GM19328 (cell line): ENCODE data around the gene MARCHF3.
A peak's percentile ranks its signal among the peaks of the same experiment; 100 is the strongest.
"Not testable (repeated sequence)": the region's sequence is repeated elsewhere in the genome, so short reads cannot be mapped to it uniquely, and the experiment has no call there.

Experiments used
- ATAC-seq: cut with Tn5 transposase; IDR thresholded peaks from one replicate; pipeline ENCODE4 v1.9.1; 2021; ENCODE audit warnings: mild to moderate bottlenecking, moderate library complexity; ENCODE audit not compliant: unreplicated experiment

The MARCHF3 gene

DNA sequence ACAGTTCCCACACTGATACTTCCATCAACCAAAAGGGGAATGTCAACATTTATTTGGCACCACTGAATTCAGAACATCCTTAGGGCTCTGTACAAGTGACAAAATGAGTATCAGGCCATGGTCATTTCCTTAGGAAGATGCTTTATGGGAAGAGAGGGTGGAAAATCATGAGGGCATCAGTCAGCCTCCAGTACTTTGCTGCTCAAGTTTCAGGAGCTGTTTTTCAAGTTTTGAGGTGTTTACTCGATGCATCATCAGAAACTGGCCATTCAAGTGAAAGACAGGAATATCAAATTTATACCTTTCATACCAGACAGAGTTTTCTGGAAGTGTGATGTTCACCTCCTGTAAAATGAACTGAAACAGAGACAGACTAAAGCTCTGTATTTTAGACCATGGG is 21.2 kb upstream of the MARCHF3 start:
- no peak for ATAC-seq

DNA sequence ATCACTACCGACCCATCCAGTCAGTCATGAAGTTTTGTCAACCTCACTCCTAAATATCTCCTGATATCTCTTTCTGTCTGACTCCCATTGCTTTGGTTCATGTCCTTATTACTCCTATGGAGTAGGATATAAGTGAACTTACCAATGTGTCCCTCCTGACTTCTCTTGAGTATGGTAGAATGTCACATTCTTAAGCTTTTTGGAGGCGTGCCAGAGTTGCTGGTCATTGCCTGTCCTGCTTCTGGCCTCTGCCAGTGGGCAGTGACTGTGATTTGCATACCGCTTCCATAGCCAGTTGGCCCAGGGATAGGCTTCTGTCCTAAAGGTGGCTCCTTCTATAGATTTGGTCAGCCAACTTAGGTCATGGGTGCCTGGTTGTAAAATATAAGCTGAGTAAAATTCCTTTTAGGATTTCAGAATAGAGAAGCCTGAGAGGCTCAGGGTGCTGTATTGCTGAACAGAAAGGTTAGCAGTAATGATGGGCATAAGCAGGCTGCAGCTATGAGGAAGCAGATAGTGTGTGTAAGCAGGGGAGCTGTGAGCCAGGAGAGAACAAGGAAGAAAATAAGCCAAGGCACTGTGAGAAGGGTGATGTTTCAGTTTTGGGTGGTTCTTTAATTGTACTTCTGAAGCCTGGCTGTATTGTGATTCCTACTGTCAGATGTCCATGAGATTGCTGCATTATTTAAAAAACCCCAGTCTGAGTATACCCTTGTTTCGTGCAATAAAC is 16.1 kb upstream of the MARCHF3 start:
- ATAC-seq = no peak

DNA sequence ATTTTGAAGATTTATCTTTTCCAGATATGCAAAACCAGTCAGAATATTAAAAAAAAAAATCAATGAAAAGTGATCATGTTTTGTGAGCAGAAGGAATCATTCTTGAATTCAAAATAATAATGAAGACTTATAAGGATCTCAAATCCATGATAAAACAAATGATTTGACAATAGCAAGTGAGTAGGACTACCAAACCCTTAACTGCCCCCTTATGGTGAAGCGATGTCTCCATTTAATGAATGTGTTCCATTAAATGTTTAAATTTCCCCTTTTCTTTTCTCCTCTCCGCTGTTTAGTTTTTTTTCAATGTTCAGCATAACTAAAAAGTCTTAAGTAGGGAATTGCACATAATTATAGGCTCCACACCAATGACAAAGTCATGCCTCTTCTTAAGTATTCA is 12.2 kb upstream of the MARCHF3 start:
- ATAC-seq = no peak

- ATAC-seq = no peak
Measured at GRCh38 chr5:127041571-127041970, 11.2 kb upstream of the MARCHF3 start.

- ATAC-seq = no peak
Measured at GRCh38 chr5:127040796-127041520, 10.6 kb upstream of the MARCHF3 start.

- no peak for ATAC-seq
Measured at GRCh38 chr5:127038550-127038949, 8.2 kb upstream of the MARCHF3 start.

GRCh38 chr5:127031863-127032232 is 1.5 kb upstream of the MARCHF3 start:
- no peak for ATAC-seq

DNA sequence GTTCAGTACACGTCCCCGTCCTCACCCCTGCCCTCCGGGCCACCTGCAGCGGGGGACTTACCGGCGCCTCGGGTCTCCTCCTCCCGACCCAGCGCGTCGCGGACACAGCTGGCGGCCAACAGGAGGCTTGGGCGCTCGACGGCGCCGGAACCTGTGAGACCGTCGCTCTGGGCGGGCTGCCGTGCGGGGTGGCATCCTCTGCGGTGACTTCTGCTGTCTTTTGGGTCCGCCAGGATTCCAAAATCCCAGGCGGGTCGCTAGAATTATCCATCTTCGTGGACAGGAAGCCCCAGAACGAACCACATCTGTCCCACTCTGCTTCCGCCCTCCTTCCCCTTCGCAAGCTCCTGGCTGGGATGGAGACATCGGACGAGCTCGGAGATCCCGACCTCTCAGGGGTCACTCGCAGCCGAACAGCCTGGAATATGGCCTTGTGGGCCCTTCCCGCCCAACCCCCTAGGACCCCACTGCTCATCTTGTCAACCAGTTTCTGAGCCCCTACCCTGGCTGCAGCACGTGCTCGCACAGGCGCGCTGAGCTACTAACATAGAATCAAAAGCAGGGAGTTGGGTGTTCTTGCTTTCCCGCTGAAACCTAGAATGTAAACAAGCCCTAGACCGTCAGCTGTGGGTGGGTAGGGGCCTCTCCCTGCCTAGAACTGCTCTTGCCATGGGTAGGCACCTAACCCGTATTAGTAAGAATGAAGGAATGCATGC is 947 bp upstream of the MARCHF3 start:
- ATAC-seq = no peak

GRCh38 chr5:127029581-127030258 is 638 bp downstream of the MARCHF3 start:
- peak; percentile 18 for ATAC-seq

GRCh38 chr5:127028822-127029457 is 1.4 kb downstream of the MARCHF3 start:
- ATAC-seq = no peak

GRCh38 chr5:127027539-127027938 is 2.8 kb downstream of the MARCHF3 start:
- no peak for ATAC-seq

GRCh38 chr5:127026166-127026565 is 4.2 kb downstream of the MARCHF3 start:
- no peak for ATAC-seq

GRCh38 chr5:127025467-127025866 is 4.9 kb downstream of the MARCHF3 start:
- ATAC-seq = no peak

DNA sequence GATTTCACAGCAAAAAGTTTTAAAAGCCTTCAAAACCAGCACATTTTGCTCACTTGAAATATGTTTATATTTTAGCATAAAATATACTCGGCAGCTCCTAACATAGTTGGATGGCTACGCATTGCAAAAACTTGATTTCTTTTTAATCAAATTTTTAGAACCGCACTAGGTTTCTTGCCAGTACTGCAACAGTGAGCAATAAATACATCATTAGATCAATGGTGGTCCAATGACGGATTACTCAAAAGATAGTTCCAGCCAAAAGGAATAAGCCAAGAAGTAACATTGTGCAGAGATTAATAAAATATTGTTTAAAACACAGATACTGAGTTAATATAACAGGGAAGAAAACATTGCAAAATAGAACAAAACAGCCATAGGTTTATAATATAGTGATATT is 5.5 kb downstream of the MARCHF3 start:
- ATAC-seq = no peak

DNA sequence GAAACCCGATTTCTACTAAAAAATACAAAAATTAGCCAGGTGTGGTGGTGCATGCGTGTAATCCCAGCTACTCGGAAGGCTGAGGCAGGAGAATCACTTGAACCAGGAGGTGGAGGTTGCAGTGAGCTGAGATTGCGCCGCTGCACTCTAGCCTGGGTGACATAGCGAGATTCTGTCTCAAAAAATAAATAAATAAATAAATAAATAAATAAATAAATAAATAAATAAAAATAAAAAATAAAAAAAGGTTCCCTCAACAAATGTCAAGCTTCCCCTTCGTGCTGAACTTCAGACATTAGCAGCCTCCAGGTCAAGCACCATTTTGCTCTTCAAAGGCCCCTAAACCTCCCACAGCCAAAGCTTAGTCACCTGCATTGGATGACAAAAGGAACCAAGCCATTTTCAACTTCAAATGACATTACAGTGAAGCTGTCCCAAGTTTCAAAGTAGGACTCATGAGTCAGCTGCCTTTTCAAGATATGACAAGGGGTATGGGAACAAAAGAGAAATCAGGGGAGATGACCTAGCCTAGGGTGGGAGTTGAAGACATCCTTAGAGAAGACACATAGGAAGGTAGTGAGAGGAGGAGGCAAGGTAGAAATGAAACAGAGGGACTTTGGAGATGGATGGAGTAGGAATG is 6.7 kb downstream of the MARCHF3 start:
- not testable (repeated sequence) for ATAC-seq

GRCh38 chr5:127022846-127023245 is 7.5 kb downstream of the MARCHF3 start:
- no peak for ATAC-seq

DNA sequence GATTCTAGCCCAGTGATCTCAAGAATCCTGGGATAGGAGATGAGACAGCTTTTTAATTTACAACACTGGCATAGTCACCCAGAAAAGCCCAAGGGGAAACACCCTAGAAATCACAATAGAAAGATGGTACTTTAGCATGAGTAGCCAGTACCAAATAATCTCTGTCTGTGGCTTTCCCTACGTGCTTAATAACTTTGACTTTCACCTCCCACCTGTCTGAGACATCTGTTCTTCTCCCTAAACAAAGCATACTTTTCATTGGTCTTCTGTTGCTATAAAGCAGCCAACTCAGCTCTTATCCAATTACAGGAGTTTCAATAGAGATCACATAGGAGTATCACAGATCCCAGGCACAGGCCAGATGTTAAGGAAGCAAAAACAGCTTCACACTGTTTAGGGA is 10.4 kb downstream of the MARCHF3 start:
- no peak for ATAC-seq

DNA sequence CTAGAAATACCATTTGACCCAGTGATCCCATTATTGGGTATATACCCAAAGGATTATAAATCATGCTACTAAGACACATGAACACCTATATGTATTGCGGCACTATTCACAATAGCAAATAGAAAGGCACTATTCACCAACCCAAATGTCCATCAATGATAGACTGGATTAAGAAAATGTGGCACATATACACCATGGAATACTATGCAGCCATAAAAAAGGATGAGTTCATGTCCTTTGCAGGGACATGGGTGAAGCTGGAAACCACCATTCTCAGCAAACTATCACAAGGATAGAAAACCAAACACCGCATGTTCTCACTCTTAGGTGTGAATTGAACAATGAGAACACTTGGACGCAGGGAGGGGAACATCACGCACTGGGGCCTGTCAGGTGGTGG is 13.6 kb downstream of the MARCHF3 start:
- not testable (repeated sequence) for ATAC-seq

GRCh38 chr5:127015716-127016115 is 14.6 kb downstream of the MARCHF3 start:
- ATAC-seq = no peak

GRCh38 chr5:127014573-127014972 is 15.8 kb downstream of the MARCHF3 start:
- peak; percentile 50 for ATAC-seq
